Cerebellar cortex (tissue), 1 donor: ENCODE data around the gene CHST8.
"Not testable (repeated sequence)": the region's sequence is repeated elsewhere in the genome, so short reads cannot be mapped to it uniquely, and the experiment has no call there.

Experiments
- DNase-seq: peaks from one replicate; pipeline ENCODE4 v3.0.0-alpha.2; 2015; ENCODE audit warnings: low spot score

CHST8 gene

GRCh38 chr19:33644284-33644836 lies 22.6 kb downstream of the CHST8 start:
- no peak for DNase-seq

- no peak for DNase-seq
These were observed 24.6 kb downstream of the CHST8 start for GRCh38 chr19:33646306-33646705.

GRCh38 chr19:33647146-33647545 lies 25.4 kb downstream of the CHST8 start:
- DNase-seq: no peak

GRCh38 chr19:33649627-33650305 lies 28.0 kb downstream of the CHST8 start:
- DNase-seq: no peak

GRCh38 chr19:33653684-33654083 lies 31.9 kb downstream of the CHST8 start:
- DNase-seq: no peak

- no peak for DNase-seq
These were observed 33.2 kb downstream of the CHST8 start for GRCh38 chr19:33654840-33655508.

GRCh38 chr19:33659835-33660234 lies 38.1 kb downstream of the CHST8 start:
- DNase-seq: no peak

GRCh38 chr19:33660410-33661124 lies 38.8 kb downstream of the CHST8 start:
- DNase-seq: no peak

GRCh38 chr19:33661336-33661735 lies 39.6 kb downstream of the CHST8 start:
- DNase-seq: no peak

- no peak for DNase-seq
These were observed 40.8 kb downstream of the CHST8 start for GRCh38 chr19:33662391-33663092.

GRCh38 chr19:33663316-33663715 lies 41.6 kb downstream of the CHST8 start:
- DNase-seq: not testable (repeated sequence)

GRCh38 chr19:33664744-33665143 lies 43.0 kb downstream of the CHST8 start:
- no peak for DNase-seq

- DNase-seq: no peak
These were observed 44.2 kb downstream of the CHST8 start for GRCh38 chr19:33665776-33666595.

GRCh38 chr19:33667141-33667650 lies 45.4 kb downstream of the CHST8 start:
- DNase-seq: no peak

GRCh38 chr19:33667881-33668280 lies 46.1 kb downstream of the CHST8 start:
- no peak for DNase-seq

- no peak for DNase-seq
These were observed 47.2 kb downstream of the CHST8 start for GRCh38 chr19:33668968-33669367.

GRCh38 chr19:33669376-33669775 lies 47.6 kb downstream of the CHST8 start:
- no peak for DNase-seq

GRCh38 chr19:33670398-33670797 lies 48.6 kb downstream of the CHST8 start:
- DNase-seq: no peak

- DNase-seq: no peak
These were observed 49.5 kb downstream of the CHST8 start for GRCh38 chr19:33671211-33671610.

- no peak for DNase-seq
These were observed 51.6 kb downstream of the CHST8 start for GRCh38 chr19:33673258-33673875.
